SK-N-SH (cell line): ENCODE results near the gene SLC22A17. TPM values are rescaled to one million over a fixed set of nuclear protein-coding genes. Genes with fewer than 3 reads are reported as not detected.

ENCODE experiments used
- CTCF ChIA-PET: fragments of 300-600, 350-600 bp; formaldehyde crosslinking; extraction: SDS; loops from one replicate; lab custom pipeline; 2021; lab: Yijun Ruan, JAX
- POLR2A ChIA-PET: fragments of 350-600 bp; sonication (Branson Sonifier 250); formaldehyde crosslinking; extraction: SDS; loops from one replicate; lab custom pipeline; 2020; ENCODE audit warnings: antibody characterized with exemption, inconsistent platforms; lab: Yijun Ruan, JAX
- DNase-seq: peaks from one replicate; pipeline ENCODE4 v3.0.0; 2012
- H2AFZ ChIP-seq: fragments of 200-600 bp; sonication (generic); 2 replicates; pipeline ENCODE4 v1.8.1; 2016; ENCODE audit warnings: antibody characterized with exemption, mild to moderate bottlenecking, low read depth
- H3F3A ChIP-seq: fragments of 200-600 bp; sonication (generic); replicated peaks from 2 replicates; pipeline ENCODE3; 2016; ENCODE audit warnings: antibody characterized with exemption, mild to moderate bottlenecking; ENCODE audit not compliant: insufficient read depth
- H3K27ac ChIP-seq, 2 experiments: fragments of 200-500 bp in 1 of 2; fragments of 200-600 bp in 1 of 2; sonication (Bioruptor generic) in 1 of 2; sonication (generic), shearing (Covaris generic) in 1 of 2; 2 replicates each; pipeline versions ENCODE4 v1.5.1 to v1.6.1; 2014 to 2016; ENCODE audit warnings: low read depth in 2 of 2, inconsistent platforms in 1 of 2, low read length in 1 of 2, mild to moderate bottlenecking in 1 of 2, mixed read lengths in 1 of 2
- H3K27me3 ChIP-seq: fragments of 200-600 bp; sonication (generic), shearing (Covaris generic); 2 replicates; pipeline ENCODE4 v1.6.1; 2016; ENCODE audit warnings: mixed run types; ENCODE audit not compliant: insufficient read depth
- H3K36me3 ChIP-seq, 2 experiments: fragments of 200-500 bp in 1 of 2; fragments of 200-600 bp in 1 of 2; sonication (Bioruptor generic) in 1 of 2; sonication (generic) in 1 of 2; replicated peaks in 1 of 2; 2 replicates each; pipeline versions ENCODE3 to v1.5.1; 2014 to 2016; ENCODE audit warnings: low read length in 1 of 2, mild to moderate bottlenecking in 1 of 2; ENCODE audit not compliant: insufficient read depth in 2 of 2, control insufficient read depth in 1 of 2
- H3K4me1 ChIP-seq, 2 experiments: fragments of 200-500 bp in 1 of 2; fragments of 200-600 bp in 1 of 2; sonication (Bioruptor generic) in 1 of 2; sonication (generic), shearing (Covaris generic) in 1 of 2; 2 replicates each; pipeline versions ENCODE4 v1.5.1 to v1.6.1; 2014 to 2016; ENCODE audit warnings: low read depth in 1 of 2, low read length in 1 of 2, mixed run types in 1 of 2; ENCODE audit not compliant: insufficient read depth in 2 of 2, control insufficient read depth in 1 of 2
- H3K4me2 ChIP-seq: fragments of 200-600 bp; sonication (generic), shearing (Covaris generic); 2 replicates; pipeline ENCODE4 v1.6.1; 2017; ENCODE audit warnings: mixed run types
- H3K4me3 ChIP-seq, 2 experiments: fragments of 200-500 bp in 1 of 2; fragments of 200-600 bp in 1 of 2; sonication (Bioruptor generic) in 1 of 2; sonication (generic), shearing (Covaris generic) in 1 of 2; 2 replicates each; pipeline versions ENCODE4 v1.5.1 to v1.8.1; 2014 to 2016; ENCODE audit warnings: low read depth in 2 of 2, inconsistent platforms in 1 of 2, low read length in 1 of 2, mild to moderate bottlenecking in 1 of 2, mixed read lengths in 1 of 2, moderate library complexity in 1 of 2
- H3K79me2 ChIP-seq: fragments of 200-600 bp; sonication (generic); 2 replicates; pipeline ENCODE4 v1.8.1; 2017; ENCODE audit warnings: mild to moderate bottlenecking; ENCODE audit not compliant: insufficient read depth
- H3K9ac ChIP-seq: fragments of 200-600 bp; sonication (generic); 2 replicates; pipeline ENCODE4 v1.6.1; 2017; ENCODE audit warnings: mixed run types
- H3K9me2 ChIP-seq: fragments of 200-600 bp; sonication (generic); 2 replicates; pipeline ENCODE4 v1.6.1; 2017; ENCODE audit warnings: mixed run types
- H3K9me3 ChIP-seq: fragments of 200-600 bp; sonication (generic); 2 replicates; pipeline ENCODE4 v1.6.1; 2017; ENCODE audit warnings: mixed run types, mild to moderate bottlenecking, moderate library complexity
- H4K20me1 ChIP-seq: fragments of 200-600 bp; sonication (generic); 2 replicates; pipeline ENCODE4 v1.6.1; 2017; ENCODE audit warnings: mild to moderate bottlenecking, mixed run types; ENCODE audit not compliant: insufficient read depth
- ELF1 ChIP-seq: IDR thresholded peaks from 2 replicates; pipeline ENCODE4 v1.4.0; 2012
- EZH2phosphoT487 ChIP-seq: fragments of 200-600 bp; sonication (generic); IDR thresholded peaks from 2 replicates; pipeline ENCODE4 v1.6.1; 2017; ENCODE audit warnings: low read depth, mixed run types, mild to moderate bottlenecking, antibody characterized with exemption, moderate library complexity, borderline replicate concordance
- FOXM1 ChIP-seq: IDR thresholded peaks from 2 replicates; pipeline ENCODE4 v1.4.0; 2012; ENCODE audit warnings: low read depth, mild to moderate bottlenecking
- GATA2 ChIP-seq: sonication (generic); formaldehyde crosslinking; IDR thresholded peaks from 2 replicates; pipeline ENCODE4 v1.5.0; 2020; ENCODE audit warnings: mild to moderate bottlenecking, missing genetic modification reagents
- NRF1 ChIP-seq: IDR thresholded peaks from 2 replicates; pipeline ENCODE4 v1.6.1; 2012; ENCODE audit warnings: low read depth, mild to moderate bottlenecking, low read length
- POLR2AphosphoS5 ChIP-seq: IDR thresholded peaks from 2 replicates; pipeline ENCODE4 v1.6.1; 2012; ENCODE audit warnings: low read depth, low read length
- RCOR1 ChIP-seq: fragments of 150-350 bp; IDR thresholded peaks from 2 replicates; pipeline ENCODE4 v1.6.1; 2017; ENCODE audit warnings: antibody characterized with exemption, low read length
- RFX5 ChIP-seq: IDR thresholded peaks from 2 replicates; pipeline ENCODE4 v1.6.1; 2012; ENCODE audit warnings: mild to moderate bottlenecking, improper control_type of control experiment, low read length
- RXRA ChIP-seq: IDR thresholded peaks from 2 replicates; pipeline ENCODE4 v1.4.0; 2012; ENCODE audit warnings: low read depth, mild to moderate bottlenecking, borderline replicate concordance
- SIN3A ChIP-seq: IDR thresholded peaks from 2 replicates; pipeline ENCODE4 v1.6.1; 2012; ENCODE audit warnings: low read depth, mild to moderate bottlenecking, low read length, moderate library complexity, borderline replicate concordance
- TAF1 ChIP-seq: IDR thresholded peaks from 2 replicates; pipeline ENCODE4 v1.6.1; 2012; ENCODE audit warnings: low read depth, mild to moderate bottlenecking, low read length, moderate library complexity, borderline replicate concordance
- TCF12 ChIP-seq: IDR thresholded peaks from 2 replicates; pipeline ENCODE4 v1.4.0; 2012
- TEAD4 ChIP-seq: IDR thresholded peaks from 2 replicates; pipeline ENCODE4 v1.4.0; 2012; ENCODE audit warnings: mild to moderate bottlenecking, borderline replicate concordance; ENCODE audit not compliant: insufficient read depth
- YY1 ChIP-seq: IDR thresholded peaks from 2 replicates; pipeline ENCODE4 v1.4.0; 2012; ENCODE audit warnings: low read depth, mild to moderate bottlenecking
- WGBS: methylation state at CpG from one replicate; pipeline ENCODE4 v1.1.6; 2017; ENCODE audit warnings: low lambda C conversion rate; 5-methylcytosine and 5-hydroxymethylcytosine counted together
- polyA plus RNA-seq, 3 experiments: library from polyadenylated mRNA; depleted of rRNA; stranded (reverse); fragments of >200 nt; gene quantifications; 2 replicates each; pipeline ENCODE4 v1.2.3, GENCODE V29; 2012
- TF ChIP-seq, protein P1 (sequence below): IDR thresholded peaks from 2 replicates; pipeline ENCODE4 v1.4.0; 2012; ENCODE audit warnings: low read depth
- TF ChIP-seq, protein P2 (sequence below): fragments of 200-600 bp; sonication (generic); IDR thresholded peaks from 2 replicates; pipeline ENCODE4 v1.6.1; 2017; ENCODE audit warnings: antibody characterized with exemption, mild to moderate bottlenecking, moderate library complexity
- TF ChIP-seq, protein P3 (sequence below): IDR thresholded peaks from 2 replicates; pipeline ENCODE4 v1.4.0; 2012; ENCODE audit warnings: low read depth, borderline replicate concordance
- TF ChIP-seq, protein P4 (sequence below): fragments of 150-350 bp; IDR thresholded peaks from 2 replicates; pipeline ENCODE4 v1.6.1; 2017; ENCODE audit warnings: antibody characterized with exemption, low read length, low read depth, borderline replicate concordance
- TF ChIP-seq, protein P5 (sequence below): IDR thresholded peaks from 2 replicates; pipeline ENCODE4 v1.6.1; 2012; ENCODE audit warnings: mild to moderate bottlenecking, low read depth, low read length, moderate library complexity
- TF ChIP-seq, protein P6 (sequence below): IDR thresholded peaks from 2 replicates; pipeline ENCODE4 v1.4.0; 2012; ENCODE audit warnings: low read depth, borderline replicate concordance

The SLC22A17 gene
- polyA plus RNA-seq, 1 of the 3 experiments (the other 2 are of a cell fraction), result 27.2 TPM

DNA sequence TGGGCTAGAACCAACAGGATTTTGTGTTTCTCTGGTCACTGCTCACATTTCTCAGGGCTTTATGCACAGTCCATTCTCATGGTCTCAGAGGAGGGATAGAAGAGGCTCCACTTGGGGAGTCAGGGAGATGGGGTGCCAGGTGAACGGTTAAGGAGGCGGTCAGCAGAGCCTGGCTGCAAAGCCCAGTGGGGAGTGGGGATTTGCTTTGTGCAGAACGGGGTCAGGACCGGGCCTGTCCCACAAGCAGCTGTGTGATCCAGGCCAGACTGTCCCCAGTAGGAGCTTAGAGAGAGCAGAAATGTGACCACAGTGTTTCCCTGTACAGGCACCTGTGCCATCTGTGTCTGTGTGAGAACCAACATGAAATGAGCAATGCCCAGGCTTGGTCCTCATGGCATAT lies 28.3 kb upstream of the SLC22A17 start:
- no peaks in the 10 kb centered on the region for H3K9me3 ChIP-seq
- H3K4me2 ChIP-seq, result no peak overlapping the region
- H3K27ac ChIP-seq, result no peak overlapping the region
- POLR2A ChIA-PET, result no interaction called here
- no peaks in the 10 kb centered on the region for H3K9me2 ChIP-seq
- H3K79me2 ChIP-seq, result no peaks in the 10 kb centered on the region
- TF ChIP-seq, protein P1, sequence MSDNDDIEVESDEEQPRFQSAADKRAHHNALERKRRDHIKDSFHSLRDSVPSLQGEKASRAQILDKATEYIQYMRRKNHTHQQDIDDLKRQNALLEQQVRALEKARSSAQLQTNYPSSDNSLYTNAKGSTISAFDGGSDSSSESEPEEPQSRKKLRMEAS, result no peak
- TF ChIP-seq, protein P2, sequence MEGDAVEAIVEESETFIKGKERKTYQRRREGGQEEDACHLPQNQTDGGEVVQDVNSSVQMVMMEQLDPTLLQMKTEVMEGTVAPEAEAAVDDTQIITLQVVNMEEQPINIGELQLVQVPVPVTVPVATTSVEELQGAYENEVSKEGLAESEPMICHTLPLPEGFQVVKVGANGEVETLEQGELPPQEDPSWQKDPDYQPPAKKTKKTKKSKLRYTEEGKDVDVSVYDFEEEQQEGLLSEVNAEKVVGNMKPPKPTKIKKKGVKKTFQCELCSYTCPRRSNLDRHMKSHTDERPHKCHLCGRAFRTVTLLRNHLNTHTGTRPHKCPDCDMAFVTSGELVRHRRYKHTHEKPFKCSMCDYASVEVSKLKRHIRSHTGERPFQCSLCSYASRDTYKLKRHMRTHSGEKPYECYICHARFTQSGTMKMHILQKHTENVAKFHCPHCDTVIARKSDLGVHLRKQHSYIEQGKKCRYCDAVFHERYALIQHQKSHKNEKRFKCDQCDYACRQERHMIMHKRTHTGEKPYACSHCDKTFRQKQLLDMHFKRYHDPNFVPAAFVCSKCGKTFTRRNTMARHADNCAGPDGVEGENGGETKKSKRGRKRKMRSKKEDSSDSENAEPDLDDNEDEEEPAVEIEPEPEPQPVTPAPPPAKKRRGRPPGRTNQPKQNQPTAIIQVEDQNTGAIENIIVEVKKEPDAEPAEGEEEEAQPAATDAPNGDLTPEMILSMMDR, result no peak
- TF ChIP-seq SIN3A, result no peak
- TF ChIP-seq EZH2phosphoT487, result no peak
- no peak for TF ChIP-seq YY1
- no peak for TF ChIP-seq POLR2AphosphoS5
- TF ChIP-seq, protein P3, sequence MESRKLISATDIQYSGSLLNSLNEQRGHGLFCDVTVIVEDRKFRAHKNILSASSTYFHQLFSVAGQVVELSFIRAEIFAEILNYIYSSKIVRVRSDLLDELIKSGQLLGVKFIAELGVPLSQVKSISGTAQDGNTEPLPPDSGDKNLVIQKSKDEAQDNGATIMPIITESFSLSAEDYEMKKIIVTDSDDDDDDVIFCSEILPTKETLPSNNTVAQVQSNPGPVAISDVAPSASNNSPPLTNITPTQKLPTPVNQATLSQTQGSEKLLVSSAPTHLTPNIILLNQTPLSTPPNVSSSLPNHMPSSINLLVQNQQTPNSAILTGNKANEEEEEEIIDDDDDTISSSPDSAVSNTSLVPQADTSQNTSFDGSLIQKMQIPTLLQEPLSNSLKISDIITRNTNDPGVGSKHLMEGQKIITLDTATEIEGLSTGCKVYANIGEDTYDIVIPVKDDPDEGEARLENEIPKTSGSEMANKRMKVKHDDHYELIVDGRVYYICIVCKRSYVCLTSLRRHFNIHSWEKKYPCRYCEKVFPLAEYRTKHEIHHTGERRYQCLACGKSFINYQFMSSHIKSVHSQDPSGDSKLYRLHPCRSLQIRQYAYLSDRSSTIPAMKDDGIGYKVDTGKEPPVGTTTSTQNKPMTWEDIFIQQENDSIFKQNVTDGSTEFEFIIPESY, result no peak
- TF ChIP-seq, protein P4, sequence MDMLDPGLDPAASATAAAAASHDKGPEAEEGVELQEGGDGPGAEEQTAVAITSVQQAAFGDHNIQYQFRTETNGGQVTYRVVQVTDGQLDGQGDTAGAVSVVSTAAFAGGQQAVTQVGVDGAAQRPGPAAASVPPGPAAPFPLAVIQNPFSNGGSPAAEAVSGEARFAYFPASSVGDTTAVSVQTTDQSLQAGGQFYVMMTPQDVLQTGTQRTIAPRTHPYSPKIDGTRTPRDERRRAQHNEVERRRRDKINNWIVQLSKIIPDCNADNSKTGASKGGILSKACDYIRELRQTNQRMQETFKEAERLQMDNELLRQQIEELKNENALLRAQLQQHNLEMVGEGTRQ, result no peak
- TF ChIP-seq GATA2 (CRISPR knock-in tag), result no peak
- no peak for TF ChIP-seq ELF1
- no peak for TF ChIP-seq RXRA
- TF ChIP-seq, protein P5, sequence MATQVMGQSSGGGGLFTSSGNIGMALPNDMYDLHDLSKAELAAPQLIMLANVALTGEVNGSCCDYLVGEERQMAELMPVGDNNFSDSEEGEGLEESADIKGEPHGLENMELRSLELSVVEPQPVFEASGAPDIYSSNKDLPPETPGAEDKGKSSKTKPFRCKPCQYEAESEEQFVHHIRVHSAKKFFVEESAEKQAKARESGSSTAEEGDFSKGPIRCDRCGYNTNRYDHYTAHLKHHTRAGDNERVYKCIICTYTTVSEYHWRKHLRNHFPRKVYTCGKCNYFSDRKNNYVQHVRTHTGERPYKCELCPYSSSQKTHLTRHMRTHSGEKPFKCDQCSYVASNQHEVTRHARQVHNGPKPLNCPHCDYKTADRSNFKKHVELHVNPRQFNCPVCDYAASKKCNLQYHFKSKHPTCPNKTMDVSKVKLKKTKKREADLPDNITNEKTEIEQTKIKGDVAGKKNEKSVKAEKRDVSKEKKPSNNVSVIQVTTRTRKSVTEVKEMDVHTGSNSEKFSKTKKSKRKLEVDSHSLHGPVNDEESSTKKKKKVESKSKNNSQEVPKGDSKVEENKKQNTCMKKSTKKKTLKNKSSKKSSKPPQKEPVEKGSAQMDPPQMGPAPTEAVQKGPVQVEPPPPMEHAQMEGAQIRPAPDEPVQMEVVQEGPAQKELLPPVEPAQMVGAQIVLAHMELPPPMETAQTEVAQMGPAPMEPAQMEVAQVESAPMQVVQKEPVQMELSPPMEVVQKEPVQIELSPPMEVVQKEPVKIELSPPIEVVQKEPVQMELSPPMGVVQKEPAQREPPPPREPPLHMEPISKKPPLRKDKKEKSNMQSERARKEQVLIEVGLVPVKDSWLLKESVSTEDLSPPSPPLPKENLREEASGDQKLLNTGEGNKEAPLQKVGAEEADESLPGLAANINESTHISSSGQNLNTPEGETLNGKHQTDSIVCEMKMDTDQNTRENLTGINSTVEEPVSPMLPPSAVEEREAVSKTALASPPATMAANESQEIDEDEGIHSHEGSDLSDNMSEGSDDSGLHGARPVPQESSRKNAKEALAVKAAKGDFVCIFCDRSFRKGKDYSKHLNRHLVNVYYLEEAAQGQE, result no peak
- no peak for TF ChIP-seq NRF1
- no peak for TF ChIP-seq TEAD4
- no peak for TF ChIP-seq RCOR1
- TF ChIP-seq FOXM1, result no peak
- no peak for TF ChIP-seq TAF1
- TF ChIP-seq TCF12, result no peak
- TF ChIP-seq, protein P6, sequence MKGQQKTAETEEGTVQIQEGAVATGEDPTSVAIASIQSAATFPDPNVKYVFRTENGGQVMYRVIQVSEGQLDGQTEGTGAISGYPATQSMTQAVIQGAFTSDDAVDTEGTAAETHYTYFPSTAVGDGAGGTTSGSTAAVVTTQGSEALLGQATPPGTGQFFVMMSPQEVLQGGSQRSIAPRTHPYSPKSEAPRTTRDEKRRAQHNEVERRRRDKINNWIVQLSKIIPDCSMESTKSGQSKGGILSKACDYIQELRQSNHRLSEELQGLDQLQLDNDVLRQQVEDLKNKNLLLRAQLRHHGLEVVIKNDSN, result no peak
- TF ChIP-seq RFX5, result no peak
- H3K9ac ChIP-seq, result no peak overlapping the region
- CTCF ChIA-PET, result interaction anchor here (0.8 to 8.2 kb wide), 19 partner anchors 9 to 124 kb away, joined by 3 to 179 read pairs (median 5); partner anchors contain the start of genes EFS, PABPN1 and SLC22A17
- H3K36me3 ChIP-seq, result no peaks in the 10 kb centered on the region
- H2AFZ ChIP-seq, result no peak overlapping the region
- peaks cover 8% of the 10 kb centered on the region for H3K27me3 ChIP-seq
- peaks cover 0 to 3% of the 10 kb centered on the region in 2 experiments; a peak in 1 of 4 replicates for H3K4me1 ChIP-seq
- no peaks in the 10 kb centered on the region for H4K20me1 ChIP-seq
- 32% methylated on average over 3 of the region's 4 CpGs for WGBS
- no peak overlapping the region for H3K4me3 ChIP-seq
- H3F3A ChIP-seq, result no peaks in the 10 kb centered on the region
- no peak for DNase-seq
